Measurements from ENCODE around the gene MAP3K5. TPM values are rescaled to one million over a fixed set of nuclear protein-coding genes. Genes with fewer than 3 reads are reported as not detected.
A peak's percentile ranks its signal among the peaks of the same experiment; 100 is the strongest.

Gene MAP3K5
- total RNA-seq, 2 experiments from 2014 or later = 15.0 to 15.1 TPM

DNA sequence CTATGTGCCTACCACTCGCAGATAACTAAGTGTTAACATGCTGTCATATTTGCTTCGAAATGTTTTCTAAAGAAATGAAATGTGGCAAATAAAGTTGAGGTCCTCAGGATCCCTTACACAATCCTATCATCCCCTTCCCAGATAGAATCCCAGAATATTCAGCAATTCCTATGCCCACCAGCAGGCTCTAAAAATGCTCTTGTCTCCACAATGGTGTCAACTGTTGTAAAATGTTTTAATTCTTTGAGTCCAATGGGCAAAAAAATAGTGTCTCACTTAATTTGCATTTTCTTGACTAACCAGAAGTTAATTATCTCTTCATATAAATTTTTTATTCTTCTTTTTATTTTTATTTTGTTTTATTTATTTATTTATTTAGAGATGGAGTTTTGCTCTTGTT lies 138.2 kb downstream of the MAP3K5 start:
- Mint-ChIP-seq H3K36me3 (ENCODE audit: low read depth) (peaks cover 16% of the 10 kb centered on the region), H3K4me3 (no peak overlapping the region), H3K27ac (no peak overlapping the region), H3K27me3 (ENCODE audit: low read depth) (no peaks in the 10 kb centered on the region), H3K9me3 (ENCODE audit: insufficient read depth) (no peaks in the 10 kb centered on the region), H3K4me1 (ENCODE audit: low read depth) (peaks cover 12% of the 10 kb centered on the region)
- ChIA-PET POLR2A (no interaction called here), CTCF (interaction anchor here (1.6 to 4.4 kb wide), 2 partner anchors 9 to 138 kb away, joined by 5 to 27 read pairs; partner anchors contain the start of gene MAP3K5)
- ATAC-seq = no peak
- DNase-seq = no peak

- ChIA-PET CTCF (interaction anchor here (1.6 to 4.4 kb wide), 2 partner anchors 8 to 140 kb away, joined by 5 to 27 read pairs; partner anchors contain the start of gene MAP3K5), POLR2A (no interaction called here)
- Mint-ChIP-seq H3K4me3 (no peak overlapping the region), H3K27me3 (ENCODE audit: low read depth) (no peaks in the 10 kb centered on the region), H3K9me3 (ENCODE audit: insufficient read depth) (no peaks in the 10 kb centered on the region), H3K36me3 (ENCODE audit: low read depth) (peaks cover 15% of the 10 kb centered on the region), H3K27ac (no peak overlapping the region), H3K4me1 (ENCODE audit: low read depth) (peaks cover 12% of the 10 kb centered on the region)
- DNase-seq (no peak), ATAC-seq (no peak)
These were observed 139.6 kb downstream of the MAP3K5 start for GRCh38 chr6:136652656-136653055.

DNA sequence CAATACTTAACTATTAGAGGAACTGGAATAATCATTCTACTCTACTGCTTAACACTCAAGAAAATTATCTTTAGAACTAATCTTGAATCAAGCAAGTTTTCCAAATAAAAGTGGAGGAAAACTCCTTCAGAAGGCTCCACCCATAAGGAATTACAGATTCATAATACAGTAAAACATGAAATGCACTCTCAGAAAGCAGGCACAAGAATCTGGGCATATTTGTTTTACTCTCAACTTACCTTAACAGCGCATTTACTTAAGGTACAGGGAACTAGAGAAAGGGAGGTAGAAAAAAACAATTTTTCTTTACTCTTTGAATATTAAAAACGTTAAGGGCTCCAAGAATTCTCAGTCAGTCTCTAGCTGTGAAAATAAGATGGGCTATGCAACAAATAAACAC lies 140.3 kb downstream of the MAP3K5 start:
- CTCF ChIA-PET = interaction anchor here (4.4 kb wide), 1 partner anchor 140 kb away, joined by 27 read pairs; the partner anchor contains the start of gene MAP3K5
- Mint-ChIP-seq H3K27ac (no peak overlapping the region), H3K27me3 (ENCODE audit: low read depth) (no peaks in the 10 kb centered on the region), H3K4me1 (ENCODE audit: low read depth) (peaks cover 12% of the 10 kb centered on the region), H3K9me3 (ENCODE audit: insufficient read depth) (no peaks in the 10 kb centered on the region), H3K36me3 (ENCODE audit: low read depth) (peaks cover 15% of the 10 kb centered on the region), H3K4me3 (no peak overlapping the region)
- DNase-seq (no peak), ATAC-seq (no peak)
- POLR2A ChIA-PET = no interaction called here

DNA sequence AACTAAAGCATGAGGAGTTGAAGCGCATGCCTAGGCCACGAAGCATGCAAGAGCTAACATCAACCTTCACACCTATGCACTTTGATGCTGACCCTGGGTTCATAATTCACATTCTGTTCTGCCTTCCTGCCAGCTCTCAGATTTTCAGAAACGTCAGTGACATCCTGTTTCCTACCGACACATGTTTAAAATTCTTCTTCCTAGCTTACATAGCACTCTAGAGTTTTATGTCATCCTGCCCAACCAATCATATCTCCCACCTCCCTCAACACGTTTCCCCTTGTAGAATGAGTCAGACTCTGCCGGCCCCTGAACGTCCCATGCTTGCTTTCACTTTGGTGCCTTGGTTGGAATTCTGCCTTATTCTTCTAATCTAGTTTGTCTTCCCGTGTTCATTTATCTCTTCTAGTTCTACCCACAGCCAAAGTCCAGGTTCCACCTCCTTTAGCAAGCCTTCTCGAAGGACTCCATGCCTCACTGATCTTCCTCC lies 144.9 kb downstream of the MAP3K5 start:
- Mint-ChIP-seq H3K27me3 (ENCODE audit: low read depth) (no peaks in the 10 kb centered on the region), H3K36me3 (ENCODE audit: low read depth) (peaks cover 2% of the 10 kb centered on the region), H3K9me3 (ENCODE audit: insufficient read depth) (no peaks in the 10 kb centered on the region), H3K27ac (no peak overlapping the region), H3K4me3 (no peak overlapping the region), H3K4me1 (ENCODE audit: low read depth) (no peaks in the 10 kb centered on the region)
- peak; percentile 90 for ATAC-seq
- POLR2A ChIA-PET = interaction anchor here (0.8 to 2.2 kb wide), 2 partner anchors 140 to 145 kb away, joined by 3 to 17 read pairs; partner anchors contain the start of gene MAP3K5
- DNase-seq = peak; percentile 64
- CTCF ChIA-PET = interaction anchor here (0.8 to 10.4 kb wide), 7 partner anchors 8 to 147 kb away, joined by 3 to 496 read pairs (median 3); partner anchors contain the start of gene MAP3K5

DNA sequence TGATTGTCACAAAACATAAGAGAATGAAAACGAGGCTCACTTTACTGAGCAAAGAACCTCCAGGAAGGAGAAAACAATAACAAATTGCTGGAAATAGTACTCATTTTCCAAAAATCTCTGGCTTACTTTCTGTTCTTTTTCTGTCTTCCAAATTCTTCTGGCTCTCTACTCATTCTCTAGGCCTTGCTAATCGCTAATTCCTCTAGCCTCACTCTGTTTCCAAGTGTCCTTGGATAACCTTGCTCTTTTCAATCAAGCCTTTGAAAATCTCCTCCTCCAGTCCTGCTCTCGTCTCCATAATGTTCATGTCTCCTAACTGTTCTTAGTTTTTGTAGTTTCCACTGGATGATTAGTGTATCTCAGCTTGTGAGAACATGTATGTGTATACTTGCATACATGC lies 145.9 kb downstream of the MAP3K5 start:
- Mint-ChIP-seq H3K36me3 (ENCODE audit: low read depth) (peaks cover 1% of the 10 kb centered on the region), H3K9me3 (ENCODE audit: insufficient read depth) (no peaks in the 10 kb centered on the region), H3K27ac (no peak overlapping the region), H3K4me3 (no peak overlapping the region), H3K4me1 (ENCODE audit: low read depth) (no peaks in the 10 kb centered on the region), H3K27me3 (ENCODE audit: low read depth) (no peaks in the 10 kb centered on the region)
- DNase-seq (no peak), ATAC-seq (no peak)
- ChIA-PET CTCF (interaction anchor here (1.4 to 10.4 kb wide), 8 partner anchors 9 to 150 kb away, joined by 3 to 496 read pairs (median 5); partner anchors contain the start of gene MAP3K5), POLR2A (interaction anchor here (2.2 kb wide), 1 partner anchor 146 kb away, joined by 17 read pairs; the partner anchor contains the start of gene MAP3K5)

DNA sequence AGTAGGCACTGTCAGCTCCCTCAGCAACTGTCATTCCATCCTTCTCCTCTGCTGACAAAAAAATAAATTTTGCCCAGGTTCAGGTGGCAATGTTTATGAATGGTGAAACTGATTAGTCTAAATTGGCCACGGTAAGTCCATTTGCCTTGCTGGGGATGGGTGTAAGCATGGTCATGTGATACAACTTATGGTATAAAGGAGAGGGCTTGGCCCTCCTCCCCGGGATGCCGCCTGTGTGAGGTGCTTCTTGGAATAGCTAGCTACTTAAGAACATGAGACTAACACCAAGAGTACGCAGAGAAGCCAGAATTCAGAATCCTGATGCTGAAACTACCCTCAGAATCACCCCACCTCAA lies 147.7 kb downstream of the MAP3K5 start:
- Mint-ChIP-seq H3K27ac (no peak overlapping the region), H3K4me1 (ENCODE audit: low read depth) (no peaks in the 10 kb centered on the region), H3K9me3 (ENCODE audit: insufficient read depth) (no peaks in the 10 kb centered on the region), H3K36me3 (ENCODE audit: low read depth) (peaks cover 1% of the 10 kb centered on the region), H3K27me3 (ENCODE audit: low read depth) (no peaks in the 10 kb centered on the region), H3K4me3 (no peak overlapping the region)
- DNase-seq (no peak), ATAC-seq (no peak)
- ChIA-PET CTCF (interaction anchor here (0.6 to 10.4 kb wide), 55 partner anchors 9 to 355 kb away, joined by 3 to 496 read pairs (median 5); partner anchors contain the start of genes BCLAF1, MAP3K5 and PEX7), POLR2A (interaction anchor here (0.7 to 3.6 kb wide), 2 partner anchors 146 to 148 kb away, joined by 3 to 43 read pairs; partner anchors contain the start of gene MAP3K5)

DNA sequence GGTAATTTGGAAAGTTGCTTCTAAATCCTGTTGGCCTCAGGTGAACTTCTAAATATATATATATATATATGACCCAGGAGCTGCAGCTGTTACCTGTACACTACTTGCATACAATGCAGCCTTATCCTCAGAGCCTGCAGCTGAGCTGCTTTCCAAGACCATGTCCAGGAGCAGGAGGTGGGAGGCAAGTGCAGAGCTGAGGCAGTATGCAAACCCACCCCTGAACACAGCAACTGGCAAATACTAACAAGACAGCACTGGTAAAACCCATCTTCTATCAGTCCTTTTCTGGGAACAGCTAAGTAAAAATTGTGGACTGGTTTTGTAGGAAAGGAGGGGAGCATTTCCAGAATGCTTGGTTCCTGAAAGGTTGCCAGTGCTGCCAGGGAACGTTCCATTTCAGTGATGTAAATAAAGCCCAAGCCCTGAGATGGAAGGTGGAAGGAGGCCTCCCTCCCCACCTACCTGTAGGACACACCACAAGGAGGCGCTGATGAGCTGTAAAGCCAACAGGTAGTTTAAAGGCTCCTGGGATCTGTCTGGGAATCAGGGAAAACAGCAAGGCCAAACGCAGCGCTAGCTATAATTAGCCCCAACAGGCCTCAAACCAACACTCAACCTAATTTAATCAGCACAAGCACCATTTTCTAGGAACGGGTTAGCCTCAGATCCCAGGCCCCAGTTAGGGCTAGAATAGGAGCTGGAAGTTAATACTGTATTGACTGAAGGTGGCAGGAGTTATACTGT lies 148.3 kb downstream of the MAP3K5 start:
- Mint-ChIP-seq H3K9me3 (ENCODE audit: insufficient read depth) (no peaks in the 10 kb centered on the region), H3K27ac (no peak overlapping the region), H3K4me1 (ENCODE audit: low read depth) (no peaks in the 10 kb centered on the region), H3K4me3 (no peak overlapping the region), H3K36me3 (ENCODE audit: low read depth) (peaks cover 1% of the 10 kb centered on the region), H3K27me3 (ENCODE audit: low read depth) (no peaks in the 10 kb centered on the region)
- DNase-seq (peak; percentile 86), ATAC-seq (peak; percentile 74)
- ChIA-PET POLR2A (interaction anchor here (0.7 to 3.6 kb wide), 2 partner anchors 147 to 148 kb away, joined by 3 to 43 read pairs; partner anchors contain the start of gene MAP3K5), CTCF (interaction anchor here (0.6 to 10.4 kb wide), 56 partner anchors 9 to 354 kb away, joined by 3 to 496 read pairs (median 5); partner anchors contain the start of genes BCLAF1, MAP3K5 and PEX7)

DNA sequence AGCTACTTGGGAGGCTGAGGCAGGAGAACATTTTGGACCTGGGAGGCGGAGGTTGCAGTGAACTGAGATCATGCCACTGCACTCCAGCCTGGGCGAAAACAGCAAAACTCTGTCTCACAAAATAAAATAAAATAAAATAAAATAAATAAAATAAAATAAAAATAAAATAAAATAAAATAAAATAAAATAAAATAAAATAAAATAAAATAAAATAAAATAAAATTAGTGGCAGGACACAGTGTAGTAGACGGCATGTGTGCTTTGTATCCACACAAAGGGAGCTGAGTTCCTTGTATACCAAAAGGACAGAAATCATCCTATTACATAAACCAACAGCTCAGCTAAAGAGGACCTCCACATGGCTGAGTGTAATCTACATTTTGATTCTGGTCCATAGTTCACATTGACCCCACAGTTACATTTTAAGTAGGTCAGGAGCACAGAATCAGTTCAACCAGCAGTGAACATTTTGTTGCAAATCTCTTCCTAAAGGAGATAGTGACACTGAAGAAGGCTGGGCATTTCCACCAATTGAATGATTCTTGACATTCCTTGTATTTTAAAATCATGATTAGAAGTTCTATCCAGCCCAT lies 150.3 kb downstream of the MAP3K5 start:
- no peaks in the 10 kb centered on the region for H3K9me3 Mint-ChIP-seq (ENCODE audit: insufficient read depth)
- ChIA-PET POLR2A (no interaction called here), CTCF (interaction anchor here (0.9 to 10.4 kb wide), 3 partner anchors 12 to 146 kb away, joined by 3 to 496 read pairs (median 25); partner anchors contain the start of gene MAP3K5)
- H3K4me1 Mint-ChIP-seq (ENCODE audit: low read depth) = no peaks in the 10 kb centered on the region
- DNase-seq (no peak), ATAC-seq (no peak)
- peaks cover 3% of the 10 kb centered on the region for H3K36me3 Mint-ChIP-seq (ENCODE audit: low read depth)
- no peak overlapping the region for H3K27ac Mint-ChIP-seq
- H3K4me3 Mint-ChIP-seq = no peak overlapping the region
- no peaks in the 10 kb centered on the region for H3K27me3 Mint-ChIP-seq (ENCODE audit: low read depth)

GRCh38 chr6:136641166-136641565 lies 151.1 kb downstream of the MAP3K5 start:
- DNase-seq (no peak), ATAC-seq (no peak)
- no peaks in the 10 kb centered on the region for H3K9me3 Mint-ChIP-seq (ENCODE audit: insufficient read depth)
- H3K27ac Mint-ChIP-seq = no peak overlapping the region
- H3K27me3 Mint-ChIP-seq (ENCODE audit: low read depth) = no peaks in the 10 kb centered on the region
- no peak overlapping the region for H3K4me3 Mint-ChIP-seq
- POLR2A ChIA-PET = interaction anchor here (0.9 kb wide), 1 partner anchor 151 kb away, joined by 4 read pairs; the partner anchor contains the start of gene MAP3K5
- peaks cover 6% of the 10 kb centered on the region for H3K36me3 Mint-ChIP-seq (ENCODE audit: low read depth)
- H3K4me1 Mint-ChIP-seq (ENCODE audit: low read depth) = no peaks in the 10 kb centered on the region
- CTCF ChIA-PET = interaction anchor here (0.9 to 10.4 kb wide), 2 partner anchors 11 to 147 kb away, joined by 3 to 496 read pairs; partner anchors contain the start of gene MAP3K5

GRCh38 chr6:136640132-136640915 lies 152.0 kb downstream of the MAP3K5 start:
- no peak overlapping the region for H3K4me3 Mint-ChIP-seq
- DNase-seq (no peak), ATAC-seq (no peak)
- no peaks in the 10 kb centered on the region for H3K27me3 Mint-ChIP-seq (ENCODE audit: low read depth)
- H3K9me3 Mint-ChIP-seq (ENCODE audit: insufficient read depth) = no peaks in the 10 kb centered on the region
- CTCF ChIA-PET = interaction anchor here (10.4 kb wide), 1 partner anchor 148 kb away, joined by 496 read pairs; the partner anchor contains the start of gene MAP3K5
- no peak overlapping the region for H3K27ac Mint-ChIP-seq
- peaks cover 6% of the 10 kb centered on the region for H3K36me3 Mint-ChIP-seq (ENCODE audit: low read depth)
- POLR2A ChIA-PET = interaction anchor here (0.9 kb wide), 1 partner anchor 151 kb away, joined by 4 read pairs; the partner anchor contains the start of gene MAP3K5
- no peaks in the 10 kb centered on the region for H3K4me1 Mint-ChIP-seq (ENCODE audit: low read depth)

DNA sequence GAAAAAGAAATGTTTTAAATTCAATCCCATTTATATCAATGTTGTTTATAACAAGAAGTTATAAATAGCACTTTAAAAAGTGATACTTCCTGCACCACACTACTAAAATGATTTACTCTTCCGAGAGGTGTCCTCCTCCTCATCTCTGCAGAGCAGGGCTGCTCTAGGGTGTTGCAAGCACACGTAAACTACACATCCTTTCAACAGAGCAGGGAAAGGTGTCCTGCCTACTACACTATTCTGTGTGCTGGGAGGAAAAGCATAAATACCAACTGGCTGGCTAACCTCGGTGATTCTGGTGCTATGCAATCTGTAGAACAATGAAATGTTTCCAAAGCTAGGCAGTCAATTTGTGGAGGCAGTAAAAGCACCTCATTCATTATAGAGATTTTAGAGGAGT lies 152.6 kb downstream of the MAP3K5 start:
- ChIA-PET CTCF (interaction anchor here (10.4 kb wide), 1 partner anchor 149 kb away, joined by 496 read pairs; the partner anchor contains the start of gene MAP3K5), POLR2A (no interaction called here)
- Mint-ChIP-seq H3K36me3 (ENCODE audit: low read depth) (peaks cover 6% of the 10 kb centered on the region), H3K4me1 (ENCODE audit: low read depth) (no peaks in the 10 kb centered on the region), H3K27ac (no peak overlapping the region), H3K9me3 (ENCODE audit: insufficient read depth) (no peaks in the 10 kb centered on the region), H3K27me3 (ENCODE audit: low read depth) (no peaks in the 10 kb centered on the region), H3K4me3 (no peak overlapping the region)
- no peak for DNase-seq
- no peak for ATAC-seq
